Peyer's patch (tissue), 4 donors: Measurements from ENCODE around the gene MCF2L2. TPM values are rescaled to one million over a fixed set of nuclear protein-coding genes. Genes with fewer than 3 reads are reported as not detected.

Experiments
- DNase-seq, 3 donors: peaks; one replicate each; pipeline ENCODE4 v3.0.0-alpha.2; 2017 to 2019
- H3K27ac ChIP-seq, 4 donors: fragments of 200-600 bp; sonication (generic); one replicate each; pipeline ENCODE4 v1.5.1; 2016 to 2019
- H3K27me3 ChIP-seq, 2 donors: fragments of 200-600 bp; sonication (generic); one replicate each; pipeline ENCODE4 v1.5.1; 2019
- H3K36me3 ChIP-seq, 3 donors: fragments of 200-600 bp; sonication (generic); one replicate each; pipeline ENCODE4 v1.5.1; 2016 to 2019
- H3K4me1 ChIP-seq, 4 donors: fragments of 200-600 bp; sonication (generic); one replicate each; pipeline ENCODE4 v1.5.1; 2016 to 2019
- H3K4me3 ChIP-seq, 4 donors: fragments of 200-600 bp; sonication (generic); 1 replicate in 3 of 4; 2 replicates in 1 of 4; pipeline ENCODE4 v1.5.1; 2016 to 2019; ENCODE audit warnings: mild to moderate bottlenecking in 1 of 4
- H3K9me3 ChIP-seq, 4 donors: fragments of 200-600 bp; sonication (generic); one replicate each; pipeline ENCODE4 v1.5.1; 2016 to 2019; ENCODE audit warnings: mild to moderate bottlenecking in 1 of 4
- POLR2A ChIP-seq, 2 donors: fragments of 450-650 bp; IDR thresholded peaks; one replicate each; pipeline ENCODE4 v1.5.1; 2017; ENCODE audit warnings: antibody characterized with exemption in 2 of 2, mild to moderate bottlenecking in 2 of 2, moderate library complexity in 2 of 2
- total RNA-seq, 4 donors: library from RNA; depleted of rRNA; stranded (reverse); fragments of >200 nt; gene quantifications; one replicate each; pipeline ENCODE4 v1.1.0, GENCODE V29; 2016
- TF ChIP-seq, protein P1 (sequence below), 6 experiments: fragments of 450-650 bp in 4 of 6; fragments of 200-600 bp in 2 of 6; sonication (generic) in 1 of 6; IDR thresholded peaks; one replicate each; pipeline ENCODE4 v1.5.1; 2017 to 2019; ENCODE audit warnings: antibody characterized with exemption in 6 of 6, mild to moderate bottlenecking in 3 of 6, moderate library complexity in 1 of 6

MCF2L2 gene
- total RNA-seq, 4 donors from 2014 or later, result 0.67 to 12.4 (median 1.1) TPM

GRCh38 chr3:183288117-183288516 is 140.3 kb downstream of the MCF2L2 start:
- no peaks in the 10 kb centered on the region for H3K27me3 ChIP-seq
- H3K4me1 ChIP-seq, result peaks cover 5 to 14% (median 7%) of the 10 kb centered on the region in 4 donors
- DNase-seq, result no peak
- H3K9me3 ChIP-seq, result no peaks in the 10 kb centered on the region
- TF ChIP-seq POLR2A (IDR thresholded peaks at IDR 0.05), result no peak
- TF ChIP-seq, protein P1, sequence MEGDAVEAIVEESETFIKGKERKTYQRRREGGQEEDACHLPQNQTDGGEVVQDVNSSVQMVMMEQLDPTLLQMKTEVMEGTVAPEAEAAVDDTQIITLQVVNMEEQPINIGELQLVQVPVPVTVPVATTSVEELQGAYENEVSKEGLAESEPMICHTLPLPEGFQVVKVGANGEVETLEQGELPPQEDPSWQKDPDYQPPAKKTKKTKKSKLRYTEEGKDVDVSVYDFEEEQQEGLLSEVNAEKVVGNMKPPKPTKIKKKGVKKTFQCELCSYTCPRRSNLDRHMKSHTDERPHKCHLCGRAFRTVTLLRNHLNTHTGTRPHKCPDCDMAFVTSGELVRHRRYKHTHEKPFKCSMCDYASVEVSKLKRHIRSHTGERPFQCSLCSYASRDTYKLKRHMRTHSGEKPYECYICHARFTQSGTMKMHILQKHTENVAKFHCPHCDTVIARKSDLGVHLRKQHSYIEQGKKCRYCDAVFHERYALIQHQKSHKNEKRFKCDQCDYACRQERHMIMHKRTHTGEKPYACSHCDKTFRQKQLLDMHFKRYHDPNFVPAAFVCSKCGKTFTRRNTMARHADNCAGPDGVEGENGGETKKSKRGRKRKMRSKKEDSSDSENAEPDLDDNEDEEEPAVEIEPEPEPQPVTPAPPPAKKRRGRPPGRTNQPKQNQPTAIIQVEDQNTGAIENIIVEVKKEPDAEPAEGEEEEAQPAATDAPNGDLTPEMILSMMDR (IDR thresholded peaks at IDR 0.05), result no peak
- no peaks in the 10 kb centered on the region for H3K36me3 ChIP-seq
- no peak overlapping the region for H3K27ac ChIP-seq
- H3K4me3 ChIP-seq, result no peak overlapping the region

- TF ChIP-seq, protein P1 (IDR thresholded peaks at IDR 0.05), result no peak
- Histone ChIP-seq H3K4me1 (peaks cover 5 to 14% (median 7%) of the 10 kb centered on the region in 4 donors), H3K4me3 (no peak overlapping the region), H3K9me3 (no peaks in the 10 kb centered on the region), H3K27me3 (no peaks in the 10 kb centered on the region), H3K27ac (peak overlapping the region in 2 of 4 donors; percentile 78 to 91), H3K36me3 (no peaks in the 10 kb centered on the region)
- DNase-seq, result peak in 1 of 3 donors; percentile 55
Measured at GRCh38 chr3:183287301-183287971, 141.0 kb downstream of the MCF2L2 start.

DNA sequence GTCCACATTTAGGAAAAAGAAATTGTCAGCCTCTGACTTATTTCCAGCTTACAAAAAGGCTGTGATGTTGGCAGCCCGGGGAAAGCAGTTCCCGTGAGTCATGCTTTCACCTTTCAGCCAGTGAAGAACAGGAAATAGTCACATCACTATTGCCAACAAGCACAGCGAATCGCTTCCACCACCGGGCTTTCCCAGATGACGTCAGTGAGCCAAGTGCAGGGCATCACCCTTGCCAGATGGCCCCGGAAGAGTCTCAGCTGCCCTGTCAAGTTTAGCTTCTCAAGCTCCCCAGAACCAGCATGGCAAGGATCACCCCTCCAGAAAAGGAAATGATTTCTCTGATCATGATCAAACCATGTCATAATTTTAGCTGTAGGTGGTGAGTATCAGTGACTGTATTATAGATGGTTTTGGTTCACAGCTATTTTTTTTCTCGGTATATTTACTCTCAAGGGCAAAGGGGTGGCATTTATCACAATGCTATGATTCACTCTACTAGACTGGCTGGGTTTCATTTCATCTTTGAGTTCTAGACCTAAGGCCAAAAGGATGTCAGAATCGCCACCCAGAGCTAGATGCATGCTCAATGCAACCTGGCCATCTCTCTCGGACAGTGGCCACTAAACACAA is 142.5 kb downstream of the MCF2L2 start:
- no peaks in the 10 kb centered on the region for H3K27me3 ChIP-seq
- TF ChIP-seq, protein P1 (IDR thresholded peaks at IDR 0.05), result no peak
- peak; percentile 10 to 52 for TF ChIP-seq POLR2A (IDR thresholded peaks at IDR 0.05)
- no peaks in the 10 kb centered on the region for H3K9me3 ChIP-seq
- no peaks in the 10 kb centered on the region for H3K36me3 ChIP-seq
- peaks cover 5 to 14% (median 7%) of the 10 kb centered on the region in 4 donors for H3K4me1 ChIP-seq
- H3K27ac ChIP-seq, result peak overlapping the region; percentile 33 to 91 (median 68)
- H3K4me3 ChIP-seq, result peak overlapping the region in 1 of 4 donors; percentile 20
- peak; percentile 74 to 95 (median 87) for DNase-seq

GRCh38 chr3:183285318-183285717 is 143.1 kb downstream of the MCF2L2 start:
- TF ChIP-seq, protein P1 (IDR thresholded peaks at IDR 0.05), result no peak
- no peak for TF ChIP-seq POLR2A (IDR thresholded peaks at IDR 0.05)
- no peak for DNase-seq
- peak overlapping the region; percentile 33 to 91 (median 68) for H3K27ac ChIP-seq
- no peaks in the 10 kb centered on the region for H3K9me3 ChIP-seq
- H3K27me3 ChIP-seq, result no peaks in the 10 kb centered on the region
- H3K4me1 ChIP-seq, result peaks cover 5 to 14% (median 7%) of the 10 kb centered on the region in 4 donors
- no peaks in the 10 kb centered on the region for H3K36me3 ChIP-seq
- H3K4me3 ChIP-seq, result no peak overlapping the region

- H3K27me3 ChIP-seq, result no peaks in the 10 kb centered on the region
- peak overlapping the region in 1 of 4 donors; percentile 78 for H3K27ac ChIP-seq
- no peak overlapping the region for H3K4me3 ChIP-seq
- DNase-seq, result no peak
- H3K9me3 ChIP-seq, result no peaks in the 10 kb centered on the region
- H3K4me1 ChIP-seq, result peaks cover 5 to 14% (median 7%) of the 10 kb centered on the region in 4 donors
- no peaks in the 10 kb centered on the region for H3K36me3 ChIP-seq
- TF ChIP-seq, protein P1 (IDR thresholded peaks at IDR 0.05), result no peak
- no peak for TF ChIP-seq POLR2A (IDR thresholded peaks at IDR 0.05)
Measured at GRCh38 chr3:183284570-183284969, 143.8 kb downstream of the MCF2L2 start.
